HCT116 (cell line): ENCODE data around the gene UBXN11. TPM values are rescaled to one million over a fixed set of nuclear protein-coding genes. Genes with fewer than 3 reads are reported as not detected.

Experiments
- ATAC-seq: fragments of 200-7000 bp; cut with Tn5 transposase; 2 replicates; pipeline ENCODE4 v1.9.1; 2020; ENCODE audit warnings: mild to moderate bottlenecking, moderate library complexity
- BruUV-seq: library from RNA; stranded (reverse); fragments of 400-500 nt; replicated peaks from 2 replicates; lab custom pipeline; 2021; lab: Mats Ljungman, UMichigan
- CTCF ChIA-PET: fragments of 300-600 bp; sonication (Branson Sonifier 250); formaldehyde crosslinking; loops from one replicate; lab custom pipeline; 2021; ENCODE audit warnings: antibody characterized with exemption; lab: Charles Lee
- POLR2A ChIA-PET: fragments of 300-600, 350-600 bp; sonication (Branson Sonifier 250); formaldehyde crosslinking; loops from one replicate; lab custom pipeline; 2021; ENCODE audit warnings: antibody characterized with exemption; lab: Charles Lee
- RAD21 ChIA-PET, 2 experiments: fragments of 300-600 bp; sonication (Branson Sonifier 250); formaldehyde crosslinking; loops; one replicate each; lab custom pipeline; 2023; ENCODE audit warnings: low total read pairs in 2 of 2; ENCODE audit not compliant: uncharacterized antibody in 2 of 2, unreplicated experiment in 2 of 2, low non-redundant PET in 1 of 2; lab: Charles Lee
- DNase-seq: peaks from one replicate; pipeline ENCODE4 v3.0.0-alpha.2; 2010; ENCODE audit warnings: low read depth, low spot score
- H2AFZ ChIP-seq: fragments of 200-600 bp; shearing (Covaris generic), sonication (generic); 2 replicates; pipeline ENCODE4 v1.6.1; 2017; ENCODE audit warnings: low read depth, mixed run types, mixed read lengths, antibody characterized with exemption, low read length; ENCODE audit not compliant: poor library complexity, severe bottlenecking
- H3K27ac ChIP-seq: 2 replicates; pipeline ENCODE4 v1.5.1; 2012; ENCODE audit warnings: low read depth, low read length
- H3K27me3 ChIP-seq: fragments of 200-600 bp; sonication (generic); 2 replicates; pipeline ENCODE4 v1.6.1; 2016; ENCODE audit warnings: mixed run types, low read length, mixed read lengths; ENCODE audit not compliant: insufficient read depth
- H3K36me3 ChIP-seq, 2 experiments: fragments of 200-500 bp in 1 of 2; fragments of 200-600 bp in 1 of 2; sonication (Bioruptor generic) in 1 of 2; sonication (generic) in 1 of 2; 2 replicates each; pipeline versions ENCODE4 v1.5.1 to v1.6.1; 2014 to 2016; ENCODE audit warnings: low read length in 2 of 2, inconsistent platforms in 1 of 2, mixed read lengths in 1 of 2, mixed run types in 1 of 2; ENCODE audit not compliant: insufficient read depth in 2 of 2, control insufficient read depth in 1 of 2
- H3K4me1 ChIP-seq, 2 experiments: fragments of 200-600 bp in 1 of 2; sonication (generic) in 1 of 2; 2 replicates each; pipeline versions ENCODE4 v1.5.1 to v1.6.1; 2012 to 2017; ENCODE audit warnings: low read length in 2 of 2, inconsistent platforms in 1 of 2, mild to moderate bottlenecking in 1 of 2, mixed read lengths in 1 of 2, mixed run types in 1 of 2, moderate library complexity in 1 of 2; ENCODE audit not compliant: insufficient read depth in 2 of 2, control insufficient read depth in 1 of 2
- H3K4me2 ChIP-seq: fragments of 200-600 bp; sonication (generic); 2 replicates; pipeline ENCODE4 v1.6.1; 2017; ENCODE audit warnings: mixed run types, low read length, mixed read lengths
- H3K4me3 ChIP-seq, 2 experiments: fragments of 200-600 bp in 1 of 2; sonication (generic) in 1 of 2; replicated peaks in 1 of 2; 2 replicates each; pipeline ENCODE4 v1.5.1; 2011 to 2016; ENCODE audit warnings: low read length in 2 of 2, control low read depth in 1 of 2, low read depth in 1 of 2, mild to moderate bottlenecking in 1 of 2, mixed read lengths in 1 of 2, mixed run types in 1 of 2
- H3K79me2 ChIP-seq: fragments of 200-600 bp; sonication (generic); 2 replicates; pipeline ENCODE4 v1.6.1; 2017; ENCODE audit warnings: mild to moderate bottlenecking, mixed run types, low read length, moderate library complexity, mixed read lengths; ENCODE audit not compliant: insufficient read depth
- H3K9ac ChIP-seq: fragments of 200-600 bp; sonication (generic); 2 replicates; pipeline ENCODE4 v1.6.1; 2016; ENCODE audit warnings: low read length, mixed read lengths
- H3K9me2 ChIP-seq: fragments of 200-600 bp; sonication (generic), shearing (Covaris generic); 2 replicates; pipeline ENCODE4 v1.6.1; 2017; ENCODE audit warnings: mixed run types, mild to moderate bottlenecking, moderate library complexity; ENCODE audit not compliant: insufficient read depth
- H3K9me3 ChIP-seq, 2 experiments: fragments of 200-500 bp in 1 of 2; fragments of 200-600 bp in 1 of 2; sonication (Bioruptor generic) in 1 of 2; sonication (generic) in 1 of 2; 2 replicates each; pipeline ENCODE4 v1.6.1; 2014 to 2017; ENCODE audit warnings: low read length in 2 of 2, mixed read lengths in 2 of 2, inconsistent platforms in 1 of 2, low read depth in 1 of 2, mild to moderate bottlenecking in 1 of 2, mixed run types in 1 of 2, moderate library complexity in 1 of 2; ENCODE audit not compliant: control insufficient read depth in 1 of 2, insufficient read depth in 1 of 2
- H4K20me1 ChIP-seq: fragments of 200-600 bp; sonication (generic), shearing (Covaris generic); 2 replicates; pipeline ENCODE4 v1.6.1; 2017; ENCODE audit warnings: mixed run types, mild to moderate bottlenecking, moderate library complexity; ENCODE audit not compliant: insufficient read depth
- ATF3 ChIP-seq: IDR thresholded peaks from 2 replicates; pipeline ENCODE4 v1.6.1; 2012
- CEBPB ChIP-seq: IDR thresholded peaks from 2 replicates; pipeline ENCODE4 v1.6.1; 2012; ENCODE audit warnings: low read depth
- EZH2phosphoT487 ChIP-seq: fragments of 200-600 bp; IDR thresholded peaks from 2 replicates; pipeline ENCODE4 v1.6.1; 2018; ENCODE audit warnings: antibody characterized with exemption, borderline replicate concordance
- REST ChIP-seq: IDR thresholded peaks from 2 replicates; pipeline ENCODE4 v1.6.1; 2012; ENCODE audit warnings: low read depth
- TCF7L2 ChIP-seq: IDR thresholded peaks from 2 replicates; pipeline ENCODE4 v1.7.0; 2011; ENCODE audit warnings: borderline replicate concordance, inconsistent platforms; ENCODE audit not compliant: insufficient read depth, insufficient read length; ENCODE audit errors: extremely low read depth
- ZNF274 ChIP-seq: fragments of 200-500 bp; sonication (Bioruptor generic); IDR thresholded peaks from 2 replicates; pipeline ENCODE4 v1.6.1; 2014; ENCODE audit warnings: mild to moderate bottlenecking, low read depth, low read length, inconsistent platforms
- intact Hi-C: fragments of 100-400 bp; cut with micrococcal nuclease; formaldehyde crosslinking; loops from 2 replicates; pipeline ENCODE4 v1.10.0; 2022
- total RNA-seq: library from RNA; stranded (reverse); gene quantifications from one replicate; pipeline ENCODE4 v1.2.1, GENCODE V29; 2021; ENCODE audit not compliant: unreplicated experiment
- TF ChIP-seq, protein P1 (sequence below): IDR thresholded peaks from 2 replicates; pipeline ENCODE4 v1.6.1; 2011; ENCODE audit warnings: mild to moderate bottlenecking, low read length, moderate library complexity; ENCODE audit not compliant: insufficient replicate concordance; ENCODE audit errors: extremely low read depth

UBXN11 gene
- total RNA-seq, 1 experiment from 2014 or later = 19.3 TPM

GRCh38 chr1:26346274-26347033 lies 40.0 kb upstream of the UBXN11 start:
- no peak overlapping the region for H3K27ac ChIP-seq
- intact Hi-C loops = no loop called here
- H3K9me3 ChIP-seq = no peaks in the 10 kb centered on the region
- no peaks in the 10 kb centered on the region for H3K9me2 ChIP-seq
- H3K4me3 ChIP-seq = no peak overlapping the region
- ATAC-seq (no peak), DNase-seq (no peak)
- ChIA-PET CTCF (no interaction called here), RAD21 (no interaction called here), POLR2A (no interaction called here)
- H3K36me3 ChIP-seq = no peaks in the 10 kb centered on the region
- BruUV-seq = no TSS peak
- no peak overlapping the region for H2AFZ ChIP-seq
- H3K79me2 ChIP-seq = no peaks in the 10 kb centered on the region
- no peaks in the 10 kb centered on the region for H4K20me1 ChIP-seq
- H3K4me2 ChIP-seq = no peak overlapping the region
- no peak overlapping the region for H3K9ac ChIP-seq
- TF ChIP-seq REST = no peak
- no peak for TF ChIP-seq CEBPB
- TF ChIP-seq ZNF274 = no peak
- TF ChIP-seq, protein P1, sequence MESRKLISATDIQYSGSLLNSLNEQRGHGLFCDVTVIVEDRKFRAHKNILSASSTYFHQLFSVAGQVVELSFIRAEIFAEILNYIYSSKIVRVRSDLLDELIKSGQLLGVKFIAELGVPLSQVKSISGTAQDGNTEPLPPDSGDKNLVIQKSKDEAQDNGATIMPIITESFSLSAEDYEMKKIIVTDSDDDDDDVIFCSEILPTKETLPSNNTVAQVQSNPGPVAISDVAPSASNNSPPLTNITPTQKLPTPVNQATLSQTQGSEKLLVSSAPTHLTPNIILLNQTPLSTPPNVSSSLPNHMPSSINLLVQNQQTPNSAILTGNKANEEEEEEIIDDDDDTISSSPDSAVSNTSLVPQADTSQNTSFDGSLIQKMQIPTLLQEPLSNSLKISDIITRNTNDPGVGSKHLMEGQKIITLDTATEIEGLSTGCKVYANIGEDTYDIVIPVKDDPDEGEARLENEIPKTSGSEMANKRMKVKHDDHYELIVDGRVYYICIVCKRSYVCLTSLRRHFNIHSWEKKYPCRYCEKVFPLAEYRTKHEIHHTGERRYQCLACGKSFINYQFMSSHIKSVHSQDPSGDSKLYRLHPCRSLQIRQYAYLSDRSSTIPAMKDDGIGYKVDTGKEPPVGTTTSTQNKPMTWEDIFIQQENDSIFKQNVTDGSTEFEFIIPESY = no peak
- no peak for TF ChIP-seq ATF3
- no peak for TF ChIP-seq EZH2phosphoT487
- no peak for TF ChIP-seq TCF7L2
- peaks cover 23 to 25% of the 10 kb centered on the region in 2 experiments for H3K4me1 ChIP-seq
- no peaks in the 10 kb centered on the region for H3K27me3 ChIP-seq
